ENCODE data around the gene TBC1D1.

Gene TBC1D1

GRCh38 chr4:37988670-37989069 lies 97.8 kb downstream of the TBC1D1 start:
- H3K4me3 ChIP-seq (replicated peaks; ENCODE audit: low read depth, low read length): no peak overlapping the region
- no peak for TF ChIP-seq CTCF (IDR thresholded peaks at IDR 0.05; ENCODE audit: low read depth, low read length, missing control alignments)
- DNase-seq (ENCODE audit: extremely low read depth, low read depth): no peak

- DNase-seq (ENCODE audit: extremely low read depth, low read depth): no peak
- no peak for TF ChIP-seq CTCF (IDR thresholded peaks at IDR 0.05; ENCODE audit: low read depth, low read length, missing control alignments)
- H3K4me3 ChIP-seq (replicated peaks; ENCODE audit: low read depth, low read length): no peak overlapping the region
Measured at GRCh38 chr4:37989398-37990260, 98.7 kb downstream of the TBC1D1 start.

- no peak for DNase-seq (ENCODE audit: extremely low read depth, low read depth)
- no peak for TF ChIP-seq CTCF (IDR thresholded peaks at IDR 0.05; ENCODE audit: low read depth, low read length, missing control alignments)
- H3K4me3 ChIP-seq (replicated peaks; ENCODE audit: low read depth, low read length): no peak overlapping the region
Measured at GRCh38 chr4:37990731-37991245, 99.9 kb downstream of the TBC1D1 start.

DNA sequence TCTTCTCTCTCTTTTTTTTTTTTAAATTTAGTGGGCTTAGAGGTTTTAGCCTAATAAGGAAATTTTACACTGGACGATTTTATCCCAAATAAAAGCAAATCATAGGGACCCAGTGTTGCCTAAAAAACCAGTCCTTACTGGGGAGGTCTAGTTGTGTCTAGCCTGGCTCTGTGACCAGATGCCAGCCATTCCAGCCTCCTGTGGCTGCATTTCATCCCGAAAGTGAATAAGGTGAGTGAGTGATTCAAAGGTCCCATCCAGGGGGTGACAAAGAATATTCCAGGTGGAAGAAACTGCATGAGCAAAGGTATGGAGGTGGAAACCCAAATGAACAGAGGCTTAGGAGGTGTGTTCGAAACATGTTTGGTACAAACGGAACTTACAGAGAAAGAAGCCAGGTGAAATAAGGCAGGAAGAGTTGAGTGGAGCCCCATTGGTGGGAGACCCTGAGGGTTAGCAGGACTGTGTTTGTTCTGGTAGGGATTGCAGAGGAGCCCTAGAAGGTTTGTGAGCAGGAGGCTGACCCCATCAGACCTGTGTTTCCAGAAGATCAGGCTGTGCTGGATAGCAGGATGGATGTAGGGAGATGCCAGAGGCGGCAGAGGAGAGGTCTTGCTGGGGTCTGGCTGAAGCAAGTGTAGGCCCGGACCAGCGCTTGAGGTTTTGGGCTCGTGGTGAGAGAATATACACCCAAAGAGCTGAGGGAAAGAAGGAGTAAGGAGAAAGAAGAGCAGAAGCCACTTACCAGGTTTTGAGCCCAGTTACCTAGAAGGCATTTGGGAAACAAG lies 100.9 kb downstream of the TBC1D1 start:
- no peak overlapping the region for H3K4me3 ChIP-seq (replicated peaks; ENCODE audit: low read depth, low read length)
- TF ChIP-seq CTCF (IDR thresholded peaks at IDR 0.05; ENCODE audit: low read depth, low read length, missing control alignments): no peak

GRCh38 chr4:37993806-37994205 lies 102.9 kb downstream of the TBC1D1 start:
- no peak overlapping the region for H3K4me3 ChIP-seq (replicated peaks; ENCODE audit: low read depth, low read length)
- no peak for DNase-seq (ENCODE audit: extremely low read depth, low read depth)
- no peak for TF ChIP-seq CTCF (IDR thresholded peaks at IDR 0.05; ENCODE audit: low read depth, low read length, missing control alignments)

More for the DNA sequence above, 100.9 kb downstream of the TBC1D1 start:
- no peak for DNase-seq (ENCODE audit: extremely low read depth, low read depth)

DNA sequence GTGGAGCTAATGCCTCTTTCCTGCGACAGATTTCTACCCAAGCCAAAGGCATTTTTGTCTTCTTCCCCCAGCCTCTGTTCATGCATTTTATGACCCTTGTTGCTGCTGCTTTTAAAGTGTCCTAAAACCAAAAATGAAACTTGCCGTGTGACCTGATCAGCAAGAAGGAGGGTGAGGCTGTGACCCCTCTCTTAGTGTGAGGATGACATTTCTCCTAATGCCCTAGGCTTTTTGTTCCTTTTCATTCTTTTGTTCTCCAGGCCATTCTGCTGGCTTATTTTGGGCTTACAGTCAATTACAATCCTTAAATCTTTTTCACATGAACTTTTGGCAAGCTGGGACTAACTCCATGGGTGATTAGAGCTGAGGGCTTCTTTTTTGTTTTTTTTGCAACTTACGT lies 103.7 kb downstream of the TBC1D1 start:
- no peak for TF ChIP-seq CTCF (IDR thresholded peaks at IDR 0.05; ENCODE audit: low read depth, low read length, missing control alignments)
- DNase-seq (ENCODE audit: extremely low read depth, low read depth): no peak
- H3K4me3 ChIP-seq (replicated peaks; ENCODE audit: low read depth, low read length): no peak overlapping the region
